ENCODE measurements around the gene UBE2A. TPM values are rescaled to one million over a fixed set of nuclear protein-coding genes. Genes with fewer than 3 reads are reported as not detected.

Gene UBE2A
- total and polyA plus RNA-seq, 8 donors, result 4.5 to 62.0 (median 34.4) TPM

DNA sequence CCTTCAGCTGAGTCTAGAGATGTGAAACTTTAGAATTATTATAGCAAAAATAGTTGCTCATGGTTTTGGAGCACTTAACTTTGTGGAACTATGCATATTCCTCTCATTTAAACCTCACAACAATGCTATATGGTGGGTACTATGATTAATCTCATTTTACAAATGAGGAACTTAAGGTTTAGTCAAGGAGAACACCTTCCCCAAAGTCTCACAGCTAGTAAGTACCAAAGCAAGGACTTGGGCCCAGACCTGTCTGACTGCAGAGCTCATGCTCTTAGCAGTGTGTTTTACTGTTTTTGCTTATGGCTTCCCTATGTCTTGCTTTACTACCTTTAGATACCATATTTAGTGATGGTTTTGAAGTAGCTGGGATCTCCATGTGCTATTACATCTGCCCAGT, 5.1 kb downstream of the UBE2A start:
- Histone ChIP-seq H3K4me1 (peaks cover 0 to 14% (median 5%) of the 10 kb centered on the region in 4 donors), H3K9me3 (no peaks in the 10 kb centered on the region), H3K4me3 (no peak overlapping the region), H3K27ac (no peak overlapping the region), H3K27me3 (peaks cover 0 to 6% (median 0%) of the 10 kb centered on the region in 3 donors), H3K36me3 (peaks cover 0 to 7% (median 3%) of the 10 kb centered on the region in 4 donors)
- no peak for TF ChIP-seq EP300 (IDR thresholded peaks at IDR 0.05)
- TF ChIP-seq POLR2A (IDR thresholded peaks at IDR 0.05), result no peak
- no peak for TF ChIP-seq POLR2AphosphoS5 (IDR thresholded peaks at IDR 0.05)
- TF ChIP-seq, protein P1, sequence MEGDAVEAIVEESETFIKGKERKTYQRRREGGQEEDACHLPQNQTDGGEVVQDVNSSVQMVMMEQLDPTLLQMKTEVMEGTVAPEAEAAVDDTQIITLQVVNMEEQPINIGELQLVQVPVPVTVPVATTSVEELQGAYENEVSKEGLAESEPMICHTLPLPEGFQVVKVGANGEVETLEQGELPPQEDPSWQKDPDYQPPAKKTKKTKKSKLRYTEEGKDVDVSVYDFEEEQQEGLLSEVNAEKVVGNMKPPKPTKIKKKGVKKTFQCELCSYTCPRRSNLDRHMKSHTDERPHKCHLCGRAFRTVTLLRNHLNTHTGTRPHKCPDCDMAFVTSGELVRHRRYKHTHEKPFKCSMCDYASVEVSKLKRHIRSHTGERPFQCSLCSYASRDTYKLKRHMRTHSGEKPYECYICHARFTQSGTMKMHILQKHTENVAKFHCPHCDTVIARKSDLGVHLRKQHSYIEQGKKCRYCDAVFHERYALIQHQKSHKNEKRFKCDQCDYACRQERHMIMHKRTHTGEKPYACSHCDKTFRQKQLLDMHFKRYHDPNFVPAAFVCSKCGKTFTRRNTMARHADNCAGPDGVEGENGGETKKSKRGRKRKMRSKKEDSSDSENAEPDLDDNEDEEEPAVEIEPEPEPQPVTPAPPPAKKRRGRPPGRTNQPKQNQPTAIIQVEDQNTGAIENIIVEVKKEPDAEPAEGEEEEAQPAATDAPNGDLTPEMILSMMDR (IDR thresholded peaks at IDR 0.05), result no peak
- no peak for DNase-seq
- intact Hi-C loops (cut with DNase I; ENCODE audit: low total_unique reads), result no loop called here

DNA sequence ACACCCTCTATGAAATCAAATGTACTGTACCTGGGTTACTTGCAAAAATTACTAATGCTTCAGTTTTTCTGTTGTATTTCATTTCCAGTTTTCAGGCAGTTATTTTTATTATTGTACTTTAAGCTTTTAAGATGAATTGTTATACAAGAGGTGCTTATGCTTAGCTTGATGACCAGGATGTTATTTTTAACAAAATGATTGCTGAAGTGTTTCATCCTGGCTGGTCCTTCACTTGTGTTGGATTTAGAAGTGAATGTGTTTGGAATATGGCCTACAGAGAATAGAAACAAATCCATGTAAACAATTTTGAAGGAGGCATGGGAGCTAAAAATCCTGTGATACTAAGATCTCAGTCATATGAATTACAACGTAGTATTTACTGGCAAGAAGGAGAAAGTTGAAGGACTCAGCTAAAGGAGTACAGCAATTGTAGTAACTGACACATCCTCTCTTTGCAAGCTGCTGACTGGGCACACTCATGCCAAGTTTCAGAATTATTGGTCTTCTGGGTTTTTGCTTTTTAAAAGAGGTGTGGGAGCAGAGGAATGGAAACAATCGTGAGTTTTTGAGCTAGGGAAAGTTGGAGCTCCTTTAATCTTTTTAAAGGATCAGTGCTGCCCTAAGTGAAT, 9.2 kb downstream of the UBE2A start:
- Histone ChIP-seq H3K4me1 (no peaks in the 10 kb centered on the region), H3K36me3 (peaks cover 0 to 7% (median 0%) of the 10 kb centered on the region in 4 donors), H3K9me3 (no peaks in the 10 kb centered on the region), H3K4me3 (no peak overlapping the region), H3K27ac (no peak overlapping the region), H3K27me3 (no peaks in the 10 kb centered on the region)
- WGBS, 5 donors, result 42 to 61% (median 53%) methylated on average over 2 of the region's 2 CpGs
- no peak for TF ChIP-seq POLR2AphosphoS5 (IDR thresholded peaks at IDR 0.05)
- TF ChIP-seq EP300 (IDR thresholded peaks at IDR 0.05), result no peak
- TF ChIP-seq, protein P1 (IDR thresholded peaks at IDR 0.05), result no peak
- no peak for TF ChIP-seq POLR2A (IDR thresholded peaks at IDR 0.05)
- DNase-seq, result no peak
- intact Hi-C loops (cut with DNase I; ENCODE audit: low total_unique reads), result no loop called here

DNA sequence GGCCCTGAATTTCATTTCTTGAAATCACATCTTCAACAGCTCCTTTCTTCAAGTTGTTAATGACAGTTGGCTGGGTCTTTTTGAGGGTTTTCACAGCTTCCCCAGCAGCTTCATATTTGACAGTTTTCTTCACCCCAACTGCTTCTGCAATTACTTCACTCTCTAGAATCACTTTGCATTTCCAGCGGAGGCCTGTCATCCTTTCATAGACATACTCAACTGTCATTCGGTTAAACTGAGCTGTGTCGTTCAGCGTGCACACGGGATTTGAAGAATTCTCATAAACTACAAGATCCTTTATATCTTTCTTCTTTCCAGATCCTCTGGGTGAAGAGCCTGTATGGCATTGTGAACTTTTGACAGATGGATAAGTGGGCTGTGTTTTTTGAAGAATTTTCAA, 15.4 kb downstream of the UBE2A start:
- H3K27ac ChIP-seq, result no peak overlapping the region
- H3K27me3 ChIP-seq, result no peaks in the 10 kb centered on the region
- H3K4me3 ChIP-seq, result no peak overlapping the region
- H3K9me3 ChIP-seq, result no peaks in the 10 kb centered on the region
- DNase-seq, result no peak
- intact Hi-C loops (cut with DNase I; ENCODE audit: low total_unique reads), result no loop called here
- TF ChIP-seq, protein P1 (IDR thresholded peaks at IDR 0.05), result no peak
- TF ChIP-seq POLR2A (IDR thresholded peaks at IDR 0.05) (no peak), POLR2AphosphoS5 (IDR thresholded peaks at IDR 0.05) (no peak), EP300 (IDR thresholded peaks at IDR 0.05) (no peak)
- WGBS, 5 donors, result 91 to 98% (median 95%) methylated on average over 5 of the region's 5 CpGs
- H3K4me1 ChIP-seq, result no peaks in the 10 kb centered on the region
- peaks cover 0 to 39% (median 29%) of the 10 kb centered on the region in 4 donors for H3K36me3 ChIP-seq

DNA sequence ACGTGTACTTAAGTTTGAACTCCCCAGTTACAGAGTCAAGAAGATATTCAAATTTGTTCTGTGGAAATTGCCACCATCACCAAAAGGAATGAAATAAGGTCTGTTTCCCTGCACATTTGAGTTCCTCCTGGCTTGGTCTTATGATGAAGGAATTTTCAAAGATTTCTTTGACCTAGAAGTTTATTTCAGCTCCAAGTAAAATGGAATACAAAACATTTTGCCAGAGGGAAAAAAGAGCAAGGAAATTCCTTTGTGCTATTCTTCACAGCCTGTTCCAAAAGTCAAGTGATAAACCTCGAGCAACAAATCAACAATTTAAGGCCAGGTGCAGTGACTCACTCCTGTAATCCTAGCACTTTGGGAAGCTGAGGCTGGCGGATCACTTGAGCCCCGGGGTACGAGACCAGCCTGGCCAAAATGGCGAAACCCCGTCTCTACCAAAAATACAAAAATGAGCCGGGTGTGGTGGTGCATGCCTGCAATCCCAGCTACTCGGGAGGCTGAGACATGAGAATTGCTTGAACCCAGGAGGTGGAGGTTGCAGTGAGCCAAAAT, 28.4 kb downstream of the UBE2A start:
- intact Hi-C loops (cut with DNase I; ENCODE audit: low total_unique reads), result no loop called here
- no peak overlapping the region for H3K4me3 ChIP-seq

More for the DNA sequence above, 28.4 kb downstream of the UBE2A start:
- H3K9me3 ChIP-seq, result no peaks in the 10 kb centered on the region
- peaks cover 0 to 17% (median 6%) of the 10 kb centered on the region in 4 donors for H3K4me1 ChIP-seq
- DNase-seq, result no peak
- 68 to 80% (median 75%) methylated on average over 4 to 9 of the region's 9 CpGs for WGBS, 5 donors
- TF ChIP-seq, protein P1 (IDR thresholded peaks at IDR 0.05), result no peak
- TF ChIP-seq POLR2AphosphoS5 (IDR thresholded peaks at IDR 0.05) (no peak), EP300 (IDR thresholded peaks at IDR 0.05) (no peak), POLR2A (IDR thresholded peaks at IDR 0.05) (no peak)
- no peaks in the 10 kb centered on the region for H3K27me3 ChIP-seq
- H3K36me3 ChIP-seq, result peaks cover 0 to 8% (median 0%) of the 10 kb centered on the region in 4 donors
- H3K27ac ChIP-seq, result no peak overlapping the region

Data from stomach (tissue), 9 donors.